DMS79 (cell line): ENCODE results near the gene SERPINA5.
"Not testable (repeated sequence)": the region's sequence is repeated elsewhere in the genome, so short reads cannot be mapped to it uniquely, and the experiment has no call there.

ENCODE experiments used
- DNase-seq: peaks from one replicate; lab custom pipeline; 2025; lab: John Stamatoyannopoulos, UW

SERPINA5 gene

DNA sequence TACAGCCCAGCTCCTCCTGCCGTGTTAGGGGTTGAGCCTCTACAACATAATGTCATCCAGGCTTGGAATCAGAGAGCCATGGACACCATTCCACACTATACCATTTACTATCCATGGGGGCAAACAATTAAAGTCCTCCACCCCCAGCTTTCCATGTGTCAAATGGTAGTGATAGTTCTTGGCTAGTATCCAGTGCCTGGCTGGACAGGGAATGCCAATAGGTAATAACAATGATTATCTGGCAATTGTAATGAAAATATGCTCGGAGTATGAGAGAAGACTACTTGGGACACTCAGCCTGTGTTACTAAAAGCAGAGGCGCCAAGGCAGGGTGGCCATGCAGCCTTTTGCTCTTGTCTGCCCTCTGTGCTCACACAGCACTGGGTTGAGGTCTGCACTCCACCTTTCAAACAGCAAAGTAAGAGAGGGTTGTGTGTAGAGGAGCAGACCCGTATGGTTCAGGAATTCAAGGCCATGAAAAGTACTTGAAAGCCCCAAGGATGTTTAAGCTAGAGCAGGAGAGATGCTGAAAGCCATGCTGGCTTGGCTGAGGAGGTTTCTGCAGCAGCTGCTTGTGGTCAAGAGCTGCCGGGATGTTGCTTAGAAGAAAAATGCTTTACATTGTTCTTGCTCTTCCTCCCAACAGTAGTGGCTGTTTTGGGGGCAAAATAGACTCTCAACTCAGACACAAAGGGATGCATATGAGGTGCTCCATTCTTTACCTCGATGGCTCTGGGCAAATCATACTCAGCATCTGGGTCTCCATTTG lies 41.6 kb downstream of the SERPINA5 start:
- no peak for DNase-seq

- DNase-seq: no peak
Observed at GRCh38 chr14:94623422-94623809, 42.2 kb downstream of the SERPINA5 start.

DNA sequence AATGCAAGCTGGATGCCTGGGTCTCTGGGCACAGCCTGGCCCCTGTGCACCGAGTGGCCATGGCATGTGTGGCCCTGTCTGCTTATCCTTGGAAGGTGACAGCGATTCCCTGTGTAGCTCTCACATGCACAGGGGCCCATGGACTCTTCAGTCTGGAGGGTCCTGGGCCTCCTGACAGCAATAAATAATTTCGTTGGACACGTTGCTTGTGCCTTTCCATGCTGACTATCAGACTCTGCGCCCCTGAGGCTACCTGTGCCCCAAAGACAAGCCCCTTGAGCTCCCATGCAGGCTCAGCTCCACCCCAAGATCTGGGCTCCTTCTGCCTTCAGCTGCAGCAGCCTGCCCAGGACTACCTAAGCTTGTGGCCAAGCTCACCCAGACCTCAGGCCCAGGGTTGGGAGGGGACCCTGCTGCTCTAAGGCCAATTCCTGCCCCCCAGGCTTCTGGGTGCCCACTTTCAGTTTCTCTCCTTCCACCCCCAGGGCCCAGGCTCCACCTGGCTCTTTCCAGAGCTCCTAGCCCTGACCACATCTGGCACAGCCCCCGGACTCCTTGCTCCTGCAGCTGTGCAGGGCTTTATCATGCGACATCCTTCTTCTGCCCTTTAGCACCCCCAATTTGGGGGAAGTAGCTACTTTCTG lies 42.8 kb downstream of the SERPINA5 start:
- DNase-seq: no peak

DNA sequence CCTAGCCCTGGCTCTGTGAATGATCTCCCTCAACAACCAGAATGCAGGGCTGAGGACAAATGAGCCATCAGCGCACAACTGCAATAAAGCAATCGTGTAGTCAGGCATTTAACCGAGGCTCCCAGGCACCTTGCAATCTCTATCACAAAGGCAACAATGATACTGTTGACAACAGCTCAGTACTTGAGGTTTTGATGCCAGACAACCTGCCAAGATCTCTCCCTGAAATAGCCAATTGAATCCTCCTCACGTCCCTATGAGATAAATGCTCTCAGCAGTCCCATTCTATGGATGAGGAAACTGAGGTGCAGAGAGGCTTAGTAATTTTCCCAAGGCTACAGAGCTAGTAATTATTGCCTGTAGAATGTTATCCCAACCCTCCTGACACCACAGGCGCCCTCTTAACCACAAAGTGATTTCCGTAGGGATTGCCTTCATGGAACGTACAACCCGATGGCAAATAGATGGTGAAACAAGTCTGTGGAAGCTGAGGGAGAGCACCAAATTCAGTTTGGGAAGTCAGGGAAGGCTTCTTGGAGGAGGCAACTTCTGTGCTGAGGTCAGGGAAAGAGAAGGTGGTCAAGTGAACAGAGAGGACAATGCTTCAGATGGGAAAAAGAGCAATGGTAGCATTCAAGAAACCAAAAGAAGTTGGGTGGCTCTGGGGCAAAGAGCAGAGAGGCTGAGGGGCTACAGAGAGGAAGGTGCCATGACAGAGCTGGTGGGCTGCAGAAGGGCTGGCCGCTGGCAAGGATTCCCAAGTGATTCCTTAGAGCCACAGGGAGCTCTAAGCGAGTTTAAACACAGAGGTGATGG lies 43.5 kb downstream of the SERPINA5 start:
- no peak for DNase-seq

GRCh38 chr14:94625353-94625635 lies 44.1 kb downstream of the SERPINA5 start:
- no peak for DNase-seq

DNA sequence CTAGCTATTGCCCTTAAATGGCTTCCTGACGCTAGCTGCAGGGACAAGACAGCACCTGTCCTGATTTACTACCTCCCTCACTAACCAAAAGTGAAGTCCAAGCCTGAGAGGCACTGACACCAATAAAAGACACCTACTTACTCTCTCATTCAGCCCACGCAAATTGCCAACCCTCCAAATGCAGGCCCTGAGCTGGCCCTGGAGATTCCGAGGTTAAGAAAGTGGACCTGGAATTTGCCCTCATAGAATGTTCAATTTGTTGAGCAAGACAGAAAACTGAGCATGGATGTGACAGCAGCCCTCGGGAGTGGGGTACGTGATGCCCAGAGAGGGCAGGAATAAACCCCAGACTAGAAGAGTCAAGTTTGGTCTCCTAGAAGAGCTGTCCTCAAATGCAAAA lies 47.4 kb downstream of the SERPINA5 start:
- DNase-seq: no peak

GRCh38 chr14:94630396-94630795 lies 49.2 kb downstream of the SERPINA5 start:
- no peak for DNase-seq

DNA sequence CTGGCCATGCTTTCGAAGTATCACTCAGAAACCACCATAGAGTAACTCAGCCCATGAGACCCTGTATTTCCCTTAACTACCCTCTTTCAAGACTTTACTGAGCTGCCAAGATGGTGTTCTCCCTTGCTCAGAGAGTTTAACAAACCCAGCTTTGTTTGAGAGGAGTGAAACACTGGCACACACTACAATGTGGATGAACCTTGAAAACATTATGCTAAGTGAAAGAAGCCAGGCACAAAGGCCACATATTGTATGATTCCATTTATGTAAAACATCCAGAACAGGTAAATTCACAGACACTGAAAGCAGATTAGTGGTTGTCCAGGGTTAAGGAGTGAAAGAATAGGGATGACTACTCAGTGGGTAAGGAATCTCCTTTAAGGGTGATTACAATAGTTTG lies 49.8 kb downstream of the SERPINA5 start:
- no peak for DNase-seq

- no peak for DNase-seq
Observed at GRCh38 chr14:94631536-94632304, 50.5 kb downstream of the SERPINA5 start.

- DNase-seq: no peak
Observed at GRCh38 chr14:94632305-94632590, 51.0 kb downstream of the SERPINA5 start.

GRCh38 chr14:94633121-94633520 lies 51.9 kb downstream of the SERPINA5 start:
- DNase-seq: no peak

DNA sequence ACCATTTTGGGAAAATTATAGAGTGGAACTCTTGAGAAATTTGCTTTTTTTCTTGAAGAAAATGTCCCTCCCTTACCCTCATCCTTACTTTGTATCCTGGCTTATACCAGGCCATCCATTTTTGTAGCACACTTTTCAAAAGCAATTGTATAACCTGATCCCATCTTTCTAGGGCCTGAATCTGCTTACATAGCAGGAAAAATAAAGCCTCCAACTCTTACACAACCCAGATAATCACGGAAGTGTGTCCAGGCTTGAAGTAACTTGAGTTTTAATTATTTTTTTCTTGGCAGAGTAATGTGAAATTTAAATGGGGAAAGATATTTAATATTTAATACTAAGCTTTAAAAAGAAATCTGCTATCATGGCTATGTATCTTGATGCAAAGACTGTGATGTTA lies 53.9 kb downstream of the SERPINA5 start:
- DNase-seq: no peak

- DNase-seq: no peak
Observed at GRCh38 chr14:94636744-94637412, 55.7 kb downstream of the SERPINA5 start.

DNA sequence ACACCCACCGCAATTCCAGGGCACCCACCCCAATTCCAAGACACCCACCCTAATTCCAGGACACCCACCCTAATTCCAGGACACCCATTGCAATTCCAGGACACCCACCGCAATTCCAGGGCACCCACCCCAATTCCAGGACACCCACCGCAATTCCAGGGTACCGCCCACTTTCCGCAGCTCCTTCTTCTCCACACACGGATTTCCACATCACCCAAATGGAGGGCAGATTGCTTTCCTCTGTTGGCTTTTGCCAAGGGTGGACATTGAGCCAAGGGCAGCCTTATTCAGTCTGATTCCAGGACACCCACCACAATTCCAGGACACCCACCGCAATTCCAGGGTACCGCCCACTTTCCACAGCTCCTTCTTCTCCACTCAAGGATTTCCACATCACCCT lies 56.6 kb downstream of the SERPINA5 start:
- DNase-seq: not testable (repeated sequence)

DNA sequence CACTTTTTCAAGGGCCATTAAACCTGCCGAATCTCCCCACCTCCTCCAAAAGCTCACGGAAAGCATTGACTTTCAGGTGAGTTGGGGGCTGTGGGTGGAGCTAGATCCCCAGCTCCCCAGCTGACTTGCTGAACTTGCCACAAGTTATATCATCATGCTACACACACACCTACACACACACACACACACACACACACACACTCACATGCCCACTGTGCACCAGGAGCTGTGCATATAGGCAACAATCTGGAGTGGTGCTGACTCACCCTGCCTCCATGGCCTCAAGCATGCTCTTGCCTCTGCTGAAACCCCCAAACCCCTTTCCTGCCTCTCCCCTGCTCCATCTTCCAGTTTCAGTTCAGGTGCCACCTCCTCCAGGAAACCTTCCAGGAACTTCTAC lies 57.1 kb downstream of the SERPINA5 start:
- no peak for DNase-seq

DNA sequence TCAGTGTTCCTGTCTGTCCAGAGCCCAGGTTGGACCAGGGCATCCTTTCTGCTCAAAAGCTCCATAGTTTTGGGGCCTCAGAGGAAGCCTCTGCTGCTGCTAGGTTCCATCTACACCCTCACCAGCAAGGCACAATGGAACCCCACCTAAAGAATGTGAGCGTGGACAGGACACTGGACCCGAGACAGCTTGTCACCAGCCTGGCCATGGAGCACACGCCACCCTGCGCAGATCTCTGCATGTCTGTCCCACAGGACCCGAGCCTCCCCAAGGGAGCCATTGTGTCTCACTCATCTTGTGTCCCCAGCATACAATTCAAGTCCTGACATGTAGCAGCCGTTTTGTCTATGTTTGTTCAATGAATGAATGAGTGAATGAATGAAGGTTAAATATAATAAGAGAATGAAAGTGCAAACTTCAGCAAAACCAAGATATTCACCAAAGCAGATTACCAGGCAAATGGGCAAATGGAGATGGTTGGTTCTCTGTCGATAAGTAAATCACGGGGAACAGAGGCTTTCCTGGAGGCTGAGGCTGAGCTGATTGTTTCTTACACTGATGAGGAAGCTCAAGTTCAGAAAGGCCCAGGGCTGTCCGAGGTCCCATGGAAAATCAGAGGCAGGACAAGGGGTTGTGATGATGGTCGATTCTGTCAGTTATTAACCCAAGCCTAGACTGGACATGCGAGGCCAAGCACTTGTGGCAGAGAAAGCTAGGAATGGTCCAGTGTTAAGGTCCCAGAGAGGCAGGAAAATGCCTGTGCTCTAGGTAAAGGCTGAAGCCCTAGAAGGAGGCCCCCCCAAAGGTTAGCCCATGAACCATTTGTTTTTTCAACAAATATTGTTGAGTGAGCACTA lies 58.0 kb downstream of the SERPINA5 start:
- DNase-seq: no peak

GRCh38 chr14:94640721-94641631 lies 59.8 kb downstream of the SERPINA5 start:
- DNase-seq: no peak

GRCh38 chr14:94641632-94641955 lies 60.4 kb downstream of the SERPINA5 start:
- DNase-seq: no peak
